GM18867 (cell line): ENCODE measurements around the gene NTMT2.

Source experiments
- ATAC-seq: cut with Tn5 transposase; IDR thresholded peaks from one replicate; pipeline ENCODE4 v1.9.1; 2021; ENCODE audit warnings: mild to moderate bottlenecking, moderate library complexity; ENCODE audit not compliant: unreplicated experiment

The NTMT2 gene

GRCh38 chr1:170205301-170205700 is 59.5 kb downstream of the NTMT2 start:
- ATAC-seq, result no peak

GRCh38 chr1:170209125-170209524 is 63.4 kb downstream of the NTMT2 start:
- no peak for ATAC-seq

DNA sequence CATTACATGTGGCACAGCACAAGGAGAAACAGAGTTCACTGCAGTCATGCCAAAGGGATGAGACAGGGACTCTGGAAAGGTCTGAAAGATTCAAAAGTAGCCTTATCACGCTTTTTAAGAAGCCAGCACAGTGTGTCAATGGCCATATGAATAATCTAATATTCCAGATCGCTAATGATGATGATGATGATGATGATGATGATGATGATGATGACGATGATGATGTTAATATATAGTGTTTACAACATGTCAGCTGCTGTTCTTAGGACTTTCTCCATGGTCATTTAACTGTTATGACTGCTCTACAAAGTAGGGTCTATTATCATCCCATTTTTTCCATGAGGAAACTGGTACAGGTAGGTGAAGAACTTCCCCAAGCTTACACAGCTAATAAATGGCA is 64.4 kb downstream of the NTMT2 start:
- ATAC-seq, result no peak

- ATAC-seq, result no peak
These were observed 67.8 kb downstream of the NTMT2 start for GRCh38 chr1:170213596-170213995.

DNA sequence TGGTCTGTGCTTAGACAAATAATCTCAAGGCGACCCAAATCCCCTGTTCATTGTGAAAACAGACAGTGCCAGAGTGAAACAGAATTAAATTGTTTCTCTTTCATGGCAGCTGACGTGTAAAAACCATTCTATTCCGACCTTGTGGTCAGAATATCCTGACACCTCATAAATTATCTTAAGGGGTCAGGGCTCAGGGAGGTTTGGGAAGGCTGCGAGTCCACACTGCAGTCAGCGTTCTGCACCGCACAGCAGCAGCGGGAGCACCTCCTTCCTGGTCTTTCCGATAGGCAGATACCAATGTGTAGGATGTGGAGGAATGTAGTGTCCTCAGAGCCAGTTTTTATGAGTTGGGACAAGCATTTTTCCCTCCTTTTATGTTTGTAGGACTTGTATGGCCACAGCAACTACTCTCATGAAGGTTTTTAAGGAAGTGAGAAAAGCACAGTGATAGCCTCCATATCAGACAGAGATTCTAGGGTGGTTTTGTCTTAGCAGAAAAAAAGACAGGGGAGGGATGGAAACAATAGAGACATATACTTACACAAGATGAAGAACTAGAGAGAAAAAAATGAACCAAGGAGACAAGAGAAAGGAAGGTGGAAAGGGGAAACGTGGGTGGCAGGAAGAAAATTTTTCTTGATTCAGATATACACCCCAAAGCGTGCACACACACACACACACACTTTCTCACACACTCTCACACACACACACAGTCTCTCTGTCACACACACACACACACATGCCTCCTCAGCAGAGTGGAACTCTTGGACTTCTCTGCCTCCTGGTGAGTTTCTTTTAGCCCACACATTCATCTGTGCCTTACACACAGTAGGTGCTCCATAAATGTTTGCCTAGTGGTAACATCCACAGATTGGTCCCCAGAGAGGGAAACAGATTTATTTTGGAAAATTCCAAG is 68.6 kb downstream of the NTMT2 start:
- peak; percentile 84 for ATAC-seq

- no peak for ATAC-seq
These were observed 69.5 kb downstream of the NTMT2 start for GRCh38 chr1:170215072-170215885.

DNA sequence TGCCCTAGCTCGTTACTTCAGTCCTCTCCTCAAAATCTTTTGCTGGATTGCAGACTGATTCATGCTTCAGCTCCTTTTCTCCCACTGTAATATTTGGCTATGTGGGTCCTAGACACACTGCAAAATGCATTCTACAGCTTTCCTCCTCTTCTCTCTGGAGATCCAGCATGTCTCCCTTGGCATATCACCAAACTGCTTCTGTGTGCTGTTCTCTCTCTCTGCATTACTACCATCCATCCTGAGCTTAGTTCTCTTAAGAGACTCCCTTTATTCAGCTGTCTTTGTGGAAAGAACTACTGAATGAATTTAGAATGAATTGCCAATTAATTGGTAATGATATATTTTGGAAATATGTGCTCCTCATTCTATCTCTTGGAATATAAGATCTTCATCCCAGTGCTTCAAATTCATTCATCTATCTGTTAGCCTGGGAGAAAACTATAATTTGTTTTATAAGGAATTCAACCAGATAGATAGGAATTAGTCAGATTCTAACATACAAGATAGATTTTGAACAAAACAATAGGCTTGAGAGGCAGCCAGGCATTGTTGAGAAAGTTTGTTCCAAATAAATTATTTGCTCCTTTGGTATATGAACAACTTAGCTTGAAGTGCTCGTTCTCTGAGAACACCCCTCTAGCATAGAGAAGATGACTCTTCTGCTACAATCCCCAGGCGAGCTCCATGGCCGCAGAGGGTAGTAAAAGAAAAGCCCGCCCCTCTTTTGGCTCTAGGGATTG is 71.9 kb downstream of the NTMT2 start:
- no peak for ATAC-seq

DNA sequence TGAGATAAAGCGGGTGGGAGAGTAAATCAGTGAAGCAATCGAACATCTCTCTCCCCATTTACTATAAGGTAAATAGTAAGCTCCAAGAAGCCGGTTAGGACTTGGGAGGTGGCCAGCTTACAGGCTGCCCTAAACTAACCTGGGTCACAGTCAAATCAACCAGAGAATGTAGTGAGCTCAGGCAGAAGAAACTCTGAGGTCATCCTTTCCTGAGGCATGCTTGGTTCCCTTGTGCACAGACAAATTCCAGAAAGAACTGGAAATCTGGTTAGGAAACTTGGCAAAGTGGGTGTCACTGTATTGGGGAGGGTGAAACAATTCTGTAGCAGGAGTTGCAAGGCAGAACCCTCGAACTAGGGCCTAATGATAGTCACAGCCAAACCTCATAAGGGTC is 72.5 kb downstream of the NTMT2 start:
- ATAC-seq, result no peak
